Astrocyte (in vitro differentiated cells and primary cell): ENCODE data around the gene THOC6. TPM values are rescaled to one million over a fixed set of nuclear protein-coding genes. Genes with fewer than 3 reads are reported as not detected.
"Not testable (repeated sequence)": the region's sequence is repeated elsewhere in the genome, so short reads cannot be mapped to it uniquely, and the experiment has no call there.

Source experiments
- DNase-seq: peaks from one replicate; pipeline ENCODE4 v3.0.0-alpha.2; 2010; ENCODE audit warnings: low read depth
- FAIRE-seq: peaks from 2 replicates; lab custom pipeline; 2011; peaks lifted over from hg19 to GRCh38; lab: Jason Lieb, UNC
- H2AFZ ChIP-seq: 2 replicates; pipeline ENCODE4 v1.6.0; 2012; ENCODE audit warnings: low read depth, low read length, inconsistent platforms
- H3K27ac ChIP-seq: 2 replicates; pipeline ENCODE4 v1.5.1; 2011; ENCODE audit warnings: low read depth, low read length, inconsistent platforms
- H3K27me3 ChIP-seq: 2 replicates; pipeline ENCODE4 v1.6.0; 2011; ENCODE audit warnings: low read length, inconsistent platforms; ENCODE audit not compliant: insufficient read depth
- H3K36me3 ChIP-seq: 2 replicates; pipeline ENCODE4 v1.5.1; 2011; ENCODE audit warnings: low read length, inconsistent platforms; ENCODE audit not compliant: insufficient read depth
- H3K4me1 ChIP-seq: 2 replicates; pipeline ENCODE4 v1.5.1; 2011; ENCODE audit warnings: low read length, inconsistent platforms; ENCODE audit not compliant: insufficient read depth
- H3K4me2 ChIP-seq: 2 replicates; pipeline ENCODE4 v1.6.0; 2012; ENCODE audit warnings: low read length, inconsistent platforms
- H3K4me3 ChIP-seq: 2 replicates; pipeline ENCODE4 v1.5.1; 2011; ENCODE audit warnings: low read depth, mild to moderate bottlenecking, low read length, inconsistent platforms; ENCODE audit not compliant: insufficient read depth
- H3K79me2 ChIP-seq: 2 replicates; pipeline ENCODE4 v1.6.0; 2012; ENCODE audit warnings: mild to moderate bottlenecking, low read length, inconsistent platforms; ENCODE audit not compliant: insufficient read depth
- H3K9ac ChIP-seq: 2 replicates; pipeline ENCODE4 v1.6.0; 2012; ENCODE audit warnings: mild to moderate bottlenecking, low read length, inconsistent platforms
- H3K9me3 ChIP-seq: 2 replicates; pipeline ENCODE4 v1.5.1; 2012; ENCODE audit warnings: low read depth, mild to moderate bottlenecking, low read length, inconsistent platforms; ENCODE audit not compliant: insufficient read depth
- H4K20me1 ChIP-seq: 2 replicates; pipeline ENCODE4 v1.6.0; 2012; ENCODE audit warnings: low read length, inconsistent platforms; ENCODE audit not compliant: insufficient read depth
- H3K27ac Mint-ChIP-seq: one replicate; pipeline ENCODE4 v1.8.0; 2021; ENCODE audit warnings: mild to moderate bottlenecking, mixed read lengths; ENCODE audit not compliant: unreplicated experiment
- H3K27me3 Mint-ChIP-seq: one replicate; pipeline ENCODE4 v1.8.0; 2021; ENCODE audit warnings: low read depth, mixed read lengths; ENCODE audit not compliant: unreplicated experiment
- H3K36me3 Mint-ChIP-seq: one replicate; pipeline ENCODE4 v1.8.0; 2021; ENCODE audit warnings: low read depth, mixed read lengths; ENCODE audit not compliant: unreplicated experiment
- H3K4me1 Mint-ChIP-seq: one replicate; pipeline ENCODE4 v1.8.0; 2021; ENCODE audit warnings: low read depth, mixed read lengths; ENCODE audit not compliant: unreplicated experiment
- H3K4me3 Mint-ChIP-seq: one replicate; pipeline ENCODE4 v1.8.0; 2021; ENCODE audit warnings: mild to moderate bottlenecking, moderate library complexity, mixed read lengths; ENCODE audit not compliant: unreplicated experiment
- H3K9me3 Mint-ChIP-seq: one replicate; pipeline ENCODE4 v1.8.0; 2021; ENCODE audit warnings: mild to moderate bottlenecking, mixed read lengths; ENCODE audit not compliant: unreplicated experiment
- EZH2 ChIP-seq: IDR thresholded peaks from 2 replicates; pipeline ENCODE4 v1.6.1; 2012; ENCODE audit warnings: mild to moderate bottlenecking, low read length, inconsistent platforms; ENCODE audit not compliant: insufficient read depth
- total RNA-seq: library from RNA; stranded (reverse); gene quantifications from 2 replicates; pipeline ENCODE4 v1.2.1, GENCODE V29; 2021
- TF ChIP-seq, protein P1 (sequence below): IDR thresholded peaks from 2 replicates; pipeline ENCODE4 v1.5.1; 2011; ENCODE audit warnings: low read depth, mild to moderate bottlenecking, inconsistent platforms, low read length, moderate library complexity; ENCODE audit not compliant: insufficient read depth

THOC6 gene
- total RNA-seq, 1 donor from 2014 or later: 22.3 TPM

DNA sequence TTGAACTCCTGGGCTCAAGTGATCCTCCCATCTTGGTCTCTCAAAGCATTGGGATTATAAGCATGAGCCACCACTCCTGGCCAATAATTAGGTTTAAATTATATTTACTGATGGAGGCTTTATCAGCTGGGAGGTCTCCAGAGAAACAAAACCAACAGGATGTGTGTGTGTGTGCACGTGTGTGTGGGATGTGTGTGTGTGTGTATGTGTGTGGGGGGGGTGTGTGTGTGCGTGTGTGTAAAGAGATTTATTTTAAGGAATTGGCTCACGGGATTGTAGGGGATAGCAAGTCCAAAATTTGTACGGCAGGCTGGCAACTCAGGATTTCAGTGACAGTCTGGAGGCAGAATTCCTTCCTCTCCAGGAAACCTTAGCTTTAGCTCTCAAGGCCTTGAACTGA lies 27.2 kb downstream of the THOC6 start:
- Mint-ChIP-seq H3K4me3 (no peak overlapping the region), H3K4me1 (no peaks in the 10 kb centered on the region), H3K27me3 (peaks cover 27% of the 10 kb centered on the region), H3K36me3 (peaks cover 5% of the 10 kb centered on the region), H3K27ac (no peak overlapping the region), H3K9me3 (peaks cover 3% of the 10 kb centered on the region)
- DNase-seq: no peak
- H3K9ac ChIP-seq: no peak overlapping the region
- H3K27me3 ChIP-seq: peaks cover 16% of the 10 kb centered on the region
- no peak for TF ChIP-seq EZH2
- TF ChIP-seq, protein P1, sequence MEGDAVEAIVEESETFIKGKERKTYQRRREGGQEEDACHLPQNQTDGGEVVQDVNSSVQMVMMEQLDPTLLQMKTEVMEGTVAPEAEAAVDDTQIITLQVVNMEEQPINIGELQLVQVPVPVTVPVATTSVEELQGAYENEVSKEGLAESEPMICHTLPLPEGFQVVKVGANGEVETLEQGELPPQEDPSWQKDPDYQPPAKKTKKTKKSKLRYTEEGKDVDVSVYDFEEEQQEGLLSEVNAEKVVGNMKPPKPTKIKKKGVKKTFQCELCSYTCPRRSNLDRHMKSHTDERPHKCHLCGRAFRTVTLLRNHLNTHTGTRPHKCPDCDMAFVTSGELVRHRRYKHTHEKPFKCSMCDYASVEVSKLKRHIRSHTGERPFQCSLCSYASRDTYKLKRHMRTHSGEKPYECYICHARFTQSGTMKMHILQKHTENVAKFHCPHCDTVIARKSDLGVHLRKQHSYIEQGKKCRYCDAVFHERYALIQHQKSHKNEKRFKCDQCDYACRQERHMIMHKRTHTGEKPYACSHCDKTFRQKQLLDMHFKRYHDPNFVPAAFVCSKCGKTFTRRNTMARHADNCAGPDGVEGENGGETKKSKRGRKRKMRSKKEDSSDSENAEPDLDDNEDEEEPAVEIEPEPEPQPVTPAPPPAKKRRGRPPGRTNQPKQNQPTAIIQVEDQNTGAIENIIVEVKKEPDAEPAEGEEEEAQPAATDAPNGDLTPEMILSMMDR: no peak
- no peak overlapping the region for H3K4me2 ChIP-seq
- H2AFZ ChIP-seq: no peak overlapping the region
- H3K4me1 ChIP-seq: peaks cover under 1% of the 10 kb centered on the region
- no peaks in the 10 kb centered on the region for H3K9me3 ChIP-seq
- no peak for FAIRE-seq
- H3K27ac ChIP-seq: no peak overlapping the region
- no peaks in the 10 kb centered on the region for H3K36me3 ChIP-seq
- H3K79me2 ChIP-seq: no peaks in the 10 kb centered on the region
- no peak overlapping the region for H3K4me3 ChIP-seq
- peaks cover 3% of the 10 kb centered on the region for H4K20me1 ChIP-seq

DNA sequence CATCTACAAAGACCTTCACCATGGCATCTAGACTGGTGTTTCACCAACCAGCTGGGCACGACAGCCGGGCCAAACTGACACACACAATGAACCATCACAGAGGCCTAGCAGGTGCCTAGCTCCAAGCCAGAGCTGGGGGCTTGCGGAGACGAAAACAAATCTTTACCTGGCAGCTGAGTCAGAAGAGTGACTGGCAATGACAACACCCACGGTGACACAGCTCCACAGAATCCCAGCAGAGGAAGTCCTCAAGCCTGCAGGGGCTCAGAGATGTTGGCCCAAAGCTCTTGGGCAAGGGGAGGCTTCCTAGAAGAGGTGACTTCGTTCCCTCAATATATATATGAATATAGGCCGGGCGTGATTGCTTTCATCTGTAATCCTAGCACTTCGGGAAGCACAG lies 27.7 kb downstream of the THOC6 start:
- no peak overlapping the region for H3K27ac ChIP-seq
- FAIRE-seq: no peak
- H3K4me2 ChIP-seq: no peak overlapping the region
- Mint-ChIP-seq H3K36me3 (peaks cover 5% of the 10 kb centered on the region), H3K4me1 (no peaks in the 10 kb centered on the region), H3K9me3 (peaks cover 3% of the 10 kb centered on the region), H3K4me3 (no peak overlapping the region), H3K27me3 (peaks cover 27% of the 10 kb centered on the region), H3K27ac (no peak overlapping the region)
- H3K4me1 ChIP-seq: no peaks in the 10 kb centered on the region
- no peak overlapping the region for H3K4me3 ChIP-seq
- DNase-seq: no peak
- H3K79me2 ChIP-seq: no peaks in the 10 kb centered on the region
- H3K27me3 ChIP-seq: peaks cover 16% of the 10 kb centered on the region
- H2AFZ ChIP-seq: no peak overlapping the region
- TF ChIP-seq, protein P1: no peak
- TF ChIP-seq EZH2: peak; percentile 31
- H3K36me3 ChIP-seq: no peaks in the 10 kb centered on the region
- H3K9me3 ChIP-seq: no peaks in the 10 kb centered on the region
- peaks cover 3% of the 10 kb centered on the region for H4K20me1 ChIP-seq
- no peak overlapping the region for H3K9ac ChIP-seq

DNA sequence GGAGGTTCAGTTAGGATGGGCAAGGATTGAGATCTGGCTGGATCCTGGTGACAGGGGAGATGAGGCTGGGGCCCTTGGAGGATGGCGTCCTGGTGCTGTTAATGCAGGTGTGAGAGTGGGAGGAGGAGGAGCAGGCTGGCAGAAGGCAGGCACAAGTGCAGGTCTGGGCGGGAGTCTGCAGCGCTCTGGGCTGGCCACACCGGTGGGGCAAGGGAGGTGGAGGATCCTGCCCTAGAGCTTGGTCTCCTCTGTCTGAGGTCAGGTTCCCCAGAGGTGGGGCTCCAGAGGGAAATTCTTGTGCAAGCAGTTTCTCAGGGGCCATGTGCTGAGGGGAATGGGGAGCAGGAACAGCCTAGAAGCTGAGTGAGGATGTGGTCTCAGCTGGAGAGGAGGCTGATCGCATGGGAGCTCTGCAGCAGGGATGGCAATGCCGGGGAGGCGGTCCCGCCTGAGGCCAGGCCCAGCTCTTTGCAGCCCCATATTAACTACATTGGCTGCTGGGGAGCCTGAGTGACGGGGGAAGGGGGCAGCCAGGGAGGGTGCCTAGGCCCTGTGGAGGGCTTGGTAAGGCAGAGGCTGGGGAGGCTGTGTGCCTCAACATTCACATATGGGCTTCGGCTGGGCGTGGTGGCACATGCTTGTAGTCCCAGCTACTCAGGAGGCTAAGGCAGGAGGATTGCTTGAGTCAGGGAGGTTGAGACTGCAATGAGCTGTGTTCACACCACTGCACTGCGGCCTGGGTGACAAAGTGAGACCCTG lies 28.9 kb downstream of the THOC6 start:
- H3K4me3 Mint-ChIP-seq, H3K9ac ChIP-seq, H2AFZ ChIP-seq, H4K20me1 ChIP-seq, H3K27me3 ChIP-seq, H3K79me2 ChIP-seq, FAIRE-seq, H3K9me3 Mint-ChIP-seq, H3K27ac ChIP-seq, H3K4me2 ChIP-seq, H3K4me1 Mint-ChIP-seq, H3K36me3 ChIP-seq, H3K4me1 ChIP-seq, H3K4me3 ChIP-seq, H3K36me3 Mint-ChIP-seq, DNase-seq, H3K27ac Mint-ChIP-seq, H3K9me3 ChIP-seq: not testable (repeated sequence)
- peaks cover 25% of the 10 kb centered on the region for H3K27me3 Mint-ChIP-seq

DNA sequence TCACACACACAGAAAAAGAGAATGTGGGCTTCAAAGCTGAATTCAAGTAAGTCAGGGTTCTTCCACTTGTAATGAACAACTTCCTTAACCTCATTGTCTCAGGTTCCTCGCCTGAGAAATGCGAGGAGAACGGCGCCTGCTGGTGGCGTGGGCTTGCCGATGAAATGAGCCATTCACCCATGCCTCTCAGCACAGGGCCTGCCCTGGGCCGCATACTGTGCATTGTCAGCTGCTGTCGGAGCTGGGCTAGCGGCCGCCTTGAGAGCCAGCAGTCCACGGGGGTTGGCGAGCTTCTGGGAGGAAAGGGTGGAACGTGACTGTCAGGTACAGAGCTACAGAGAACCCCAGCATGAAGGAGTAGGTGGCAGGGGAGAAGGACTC lies 29.5 kb downstream of the THOC6 start:
- H3K27me3 ChIP-seq, H3K4me3 Mint-ChIP-seq, H3K4me1 Mint-ChIP-seq, H3K27ac Mint-ChIP-seq, H3K36me3 Mint-ChIP-seq, H3K4me1 ChIP-seq, FAIRE-seq, H3K9me3 ChIP-seq, H3K9me3 Mint-ChIP-seq, H3K4me3 ChIP-seq, DNase-seq, H3K79me2 ChIP-seq, H3K36me3 ChIP-seq, H4K20me1 ChIP-seq, H2AFZ ChIP-seq, H3K9ac ChIP-seq, H3K4me2 ChIP-seq, H3K27ac ChIP-seq: not testable (repeated sequence)
- H3K27me3 Mint-ChIP-seq: peaks cover 21% of the 10 kb centered on the region
